T-cell (primary cell): ENCODE results near the gene B2M. TPM values are rescaled to one million over a fixed set of nuclear protein-coding genes. Genes with fewer than 3 reads are reported as not detected.
"Not testable (repeated sequence)": the region's sequence is repeated elsewhere in the genome, so short reads cannot be mapped to it uniquely, and the experiment has no call there.

Experiments used
- ATAC-seq, 4 experiments: fragments of 200-7000 bp in 3 of 4; fragments of 150-1000 bp in 1 of 4; cut with Tn5 transposase; replicated peaks in 1 of 4; 1 replicate in 3 of 4; 2 replicates in 1 of 4; pipeline ENCODE4 v1.10.0; 2021; ENCODE audit warnings: moderate library complexity in 3 of 4, mild to moderate bottlenecking in 2 of 4, moderate number of reproducible peaks in 1 of 4
- CTCF ChIA-PET, 2 donors: fragments of 300-600 bp; sonication (Branson Sonifier 250); formaldehyde crosslinking; loops; one replicate each; lab custom pipeline; 2022; ENCODE audit warnings: antibody characterized with exemption in 2 of 2; lab: Charles Lee
- POLR2A ChIA-PET, 2 donors: fragments of 300-600 bp; sonication (Branson Sonifier 250); formaldehyde crosslinking; loops; one replicate each; lab custom pipeline; 2022; ENCODE audit warnings: antibody characterized with exemption in 2 of 2; lab: Charles Lee
- DNase-seq, 35 experiments: peaks; one replicate each; pipeline versions ENCODE4 v3.0.0 to v3.0.0-alpha.2; 2013 to 2023
- H3K27ac ChIP-seq: one replicate; pipeline ENCODE4 v1.5.1; 2013; ENCODE audit warnings: low read length
- H3K27me3 ChIP-seq, 2 experiments: replicated peaks in 1 of 2; 1 replicate in 1 of 2; 2 replicates in 1 of 2; pipeline versions ENCODE4 v1.6.1 to v1.7.0; 2013; ENCODE audit warnings: low read length in 1 of 2, mixed read lengths in 1 of 2; ENCODE audit not compliant: control insufficient read depth in 2 of 2, insufficient read depth in 2 of 2; ENCODE audit errors: extremely low read depth in 1 of 2
- H3K36me3 ChIP-seq, 2 donors: 1 replicate in 1 of 2; 2 replicates in 1 of 2; pipeline versions ENCODE4 v1.6.1 to v1.7.0; 2013; ENCODE audit warnings: low read length in 1 of 2; ENCODE audit not compliant: control insufficient read depth in 2 of 2, insufficient read depth in 1 of 2; ENCODE audit errors: extremely low read depth in 1 of 2
- H3K4me1 ChIP-seq, 2 experiments: 1 replicate in 1 of 2; 2 replicates in 1 of 2; pipeline versions ENCODE4 v1.6.1 to v1.7.0; 2013; ENCODE audit warnings: low read length in 2 of 2, mixed read lengths in 1 of 2; ENCODE audit not compliant: insufficient read depth in 2 of 2, control insufficient read depth in 1 of 2; ENCODE audit errors: extremely low read depth in 1 of 2
- H3K4me3 ChIP-seq, 2 donors: 1 replicate in 1 of 2; 2 replicates in 1 of 2; pipeline versions ENCODE4 v1.5.1 to v1.7.0; 2013; ENCODE audit warnings: mild to moderate bottlenecking in 2 of 2, low read length in 1 of 2, moderate library complexity in 1 of 2; ENCODE audit not compliant: control insufficient read depth in 1 of 2; ENCODE audit errors: extremely low read depth in 1 of 2
- H3K9me3 ChIP-seq: 2 replicates; pipeline ENCODE4 v1.7.0; 2013
- H3K27ac Mint-ChIP-seq, 2 donors: one replicate each; pipeline ENCODE4 v1.8.0; 2020 to 2021; ENCODE audit warnings: mild to moderate bottlenecking in 2 of 2, mixed read lengths in 2 of 2
- H3K27me3 Mint-ChIP-seq, 2 donors: one replicate each; pipeline ENCODE4 v1.8.0; 2021 to 2022; ENCODE audit warnings: mixed read lengths in 2 of 2
- H3K36me3 Mint-ChIP-seq: one replicate; pipeline ENCODE4 v1.8.0; 2021; ENCODE audit warnings: mixed read lengths
- H3K4me1 Mint-ChIP-seq, 3 donors: one replicate each; pipeline ENCODE4 v1.8.0; 2020 to 2022; ENCODE audit warnings: mixed read lengths in 3 of 3, mild to moderate bottlenecking in 1 of 3
- H3K4me3 Mint-ChIP-seq, 3 donors: one replicate each; pipeline ENCODE4 v1.8.0; 2020 to 2022; ENCODE audit warnings: mild to moderate bottlenecking in 3 of 3, mixed read lengths in 3 of 3, moderate library complexity in 3 of 3
- H3K9me3 Mint-ChIP-seq, 3 donors: one replicate each; pipeline ENCODE4 v1.8.0; 2020 to 2022; ENCODE audit warnings: mixed read lengths in 3 of 3
- WGBS: methylation state at CpG from one replicate; pipeline ENCODE4 v1.1.5; 2013; ENCODE audit warnings: missing lambda C conversion rate; ENCODE audit not compliant: insufficient coverage; 5-methylcytosine and 5-hydroxymethylcytosine counted together
- total RNA-seq, 35 experiments: library from RNA in 6 of 35; stranded (reverse) in 6 of 35; fragments of 120-200 nt in 1 of 35; gene quantifications; one replicate each; pipeline versions ENCODE4 v1.2.1 to v1.2.4 and lab custom pipeline; 2013 to 2026

The B2M gene
- total RNA-seq, 5 donors from 2014 or later (not counting 1 experiment from before 2014, with no cell fraction given) = 5,457 to 6,662 (median 6,121) TPM

- H3K27me3 ChIP-seq, H3K27me3 Mint-ChIP-seq, H3K36me3 ChIP-seq, H3K9me3 ChIP-seq, H3K4me3 Mint-ChIP-seq, H3K4me3 ChIP-seq: not testable (repeated sequence)
- CTCF ChIA-PET = interaction anchor here in 1 of 2 donors (0.6 to 1.2 kb wide), 7 partner anchors 13 to 266 kb away, joined by 3 to 10 read pairs (median 4); partner anchors contain the start of gene SPG11
- ATAC-seq (peak; percentile 50 to 93 (median 75)), DNase-seq (peak in 5 of 35 experiments; percentile 14 to 50 (median 36))
- Mint-ChIP-seq H3K36me3 (peaks cover 32% of the 10 kb centered on the region), H3K4me1 (peaks cover 39 to 64% (median 60%) of the 10 kb centered on the region in 3 donors), H3K9me3 (peaks cover 14 to 32% (median 14%) of the 10 kb centered on the region in 3 donors), H3K27ac (peak overlapping the region; percentile 78 to 82)
- POLR2A ChIA-PET = interaction anchor here (0.6 to 1.4 kb wide), 7 partner anchors 13 to 201 kb away, joined by 3 to 8 read pairs (median 5); partner anchors contain the start of gene PATL2 (in 1 of the 2)
- peak overlapping the region; percentile 35 for H3K27ac ChIP-seq
- peaks cover 4 to 10% of the 10 kb centered on the region in 2 experiments for H3K4me1 ChIP-seq
- no CpG with 5 or more reads among the region's 1 CpG for WGBS
These were observed 21.1 kb upstream of the B2M start for GRCh38 chr15:44690245-44690644.

- WGBS = no CpG with 5 or more reads among the region's 1 CpG
- no peak overlapping the region for H3K4me3 ChIP-seq
- no peak overlapping the region for H3K27ac ChIP-seq
- no peaks in the 10 kb centered on the region for H3K9me3 ChIP-seq
- H3K27me3 ChIP-seq = no peaks in the 10 kb centered on the region
- POLR2A ChIA-PET = interaction anchor here in 1 of 2 donors (0.6 to 0.7 kb wide), 3 partner anchors 23 to 420 kb away, joined by 3 to 4 read pairs (median 3); no protein-coding TSS in a partner anchor
- Mint-ChIP-seq H3K27ac (peak overlapping the region; percentile 61 to 78), H3K4me3 (no peak overlapping the region), H3K27me3 (no peaks in the 10 kb centered on the region), H3K36me3 (peaks cover 14% of the 10 kb centered on the region), H3K4me1 (peaks cover 34 to 58% (median 51%) of the 10 kb centered on the region in 3 donors), H3K9me3 (peaks cover 1 to 12% (median 2%) of the 10 kb centered on the region in 3 donors)
- H3K36me3 ChIP-seq = peaks cover 0 to 1% of the 10 kb centered on the region in 2 donors
- DNase-seq (no peak), ATAC-seq (no peak)
- CTCF ChIA-PET = interaction anchor here (0.5 to 1.6 kb wide), 6 partner anchors 13 to 146 kb away, joined by 3 to 4 read pairs (median 3); no protein-coding TSS in a partner anchor
- H3K4me1 ChIP-seq = peaks cover 4 to 8% of the 10 kb centered on the region in 2 experiments
These were observed 18.7 kb upstream of the B2M start for GRCh38 chr15:44692659-44693058.

- ChIA-PET CTCF (interaction anchor here (0.6 to 0.8 kb wide), 2 partner anchors 31 to 954 kb away, joined by 3 to 4 read pairs; partner anchors contain the start of gene SPG11 (in 1 of the 2)), POLR2A (no interaction called here)
- Histone ChIP-seq H3K27me3 (no peaks in the 10 kb centered on the region), H3K4me1 (peaks cover 4 to 8% of the 10 kb centered on the region in 2 experiments), H3K27ac (no peak overlapping the region), H3K36me3 (no peaks in the 10 kb centered on the region), H3K9me3 (no peaks in the 10 kb centered on the region), H3K4me3 (no peak overlapping the region)
- DNase-seq (no peak), ATAC-seq (no peak)
- Mint-ChIP-seq H3K27ac (peak overlapping the region; percentile 81 to 90), H3K36me3 (peaks cover under 1% of the 10 kb centered on the region), H3K9me3 (peaks cover under 1 to 10% (median 4%) of the 10 kb centered on the region in 3 donors), H3K27me3 (no peaks in the 10 kb centered on the region), H3K4me3 (no peak overlapping the region), H3K4me1 (peaks cover 28 to 47% (median 38%) of the 10 kb centered on the region in 3 donors)
- WGBS = 100% methylated on average over 2 of the region's 4 CpGs
These were observed 16.9 kb upstream of the B2M start for GRCh38 chr15:44694416-44694815.

GRCh38 chr15:44695294-44695693, 16.0 kb upstream of the B2M start:
- Histone ChIP-seq H3K9me3 (no peaks in the 10 kb centered on the region), H3K4me1 (peaks cover 2 to 4% of the 10 kb centered on the region in 2 experiments), H3K27ac (no peak overlapping the region), H3K27me3 (no peaks in the 10 kb centered on the region), H3K36me3 (no peaks in the 10 kb centered on the region), H3K4me3 (no peak overlapping the region)
- peaks cover 28 to 41% (median 34%) of the 10 kb centered on the region in 3 donors for H3K4me1 Mint-ChIP-seq
- H3K27ac Mint-ChIP-seq = peak overlapping the region; percentile 46 to 55
- no peaks in the 10 kb centered on the region for H3K36me3 Mint-ChIP-seq
- CTCF ChIA-PET = interaction anchor here in 1 of 2 donors (0.6 kb wide), 1 partner anchor 76 kb away, joined by 3 read pairs; no protein-coding TSS in a partner anchor
- POLR2A ChIA-PET = no interaction called here
- H3K27me3 Mint-ChIP-seq = no peaks in the 10 kb centered on the region
- WGBS = 93% methylated on average over 2 of the region's 3 CpGs
- peaks cover 4 to 16% (median 6%) of the 10 kb centered on the region in 3 donors for H3K9me3 Mint-ChIP-seq
- no peak for ATAC-seq
- H3K4me3 Mint-ChIP-seq = no peak overlapping the region
- DNase-seq = no peak

GRCh38 chr15:44697014-44697413, 14.3 kb upstream of the B2M start:
- Histone ChIP-seq H3K9me3 (no peaks in the 10 kb centered on the region), H3K27me3 (no peaks in the 10 kb centered on the region), H3K27ac (no peak overlapping the region), H3K4me3 (no peak overlapping the region), H3K36me3 (no peaks in the 10 kb centered on the region), H3K4me1 (no peaks in the 10 kb centered on the region)
- Mint-ChIP-seq H3K9me3 (peaks cover 9 to 27% (median 10%) of the 10 kb centered on the region in 3 donors), H3K27me3 (no peaks in the 10 kb centered on the region), H3K36me3 (peaks cover 5% of the 10 kb centered on the region), H3K4me3 (no peak overlapping the region), H3K27ac (peak overlapping the region; percentile 46 to 85), H3K4me1 (peaks cover 28 to 34% (median 29%) of the 10 kb centered on the region in 3 donors)
- CTCF ChIA-PET = no interaction called here
- POLR2A ChIA-PET = interaction anchor here in 1 of 2 donors (0.6 kb wide), 1 partner anchor 69 kb away, joined by 3 read pairs; no protein-coding TSS in a partner anchor
- no peak for DNase-seq
- no peak for ATAC-seq

- no peak for ATAC-seq
- DNase-seq = no peak
- Histone ChIP-seq H3K27ac (no peak overlapping the region), H3K4me1 (no peaks in the 10 kb centered on the region), H3K36me3 (no peaks in the 10 kb centered on the region), H3K9me3 (peaks cover 3% of the 10 kb centered on the region), H3K4me3 (no peak overlapping the region), H3K27me3 (no peaks in the 10 kb centered on the region)
- peaks cover 9% of the 10 kb centered on the region for H3K36me3 Mint-ChIP-seq
- peaks cover 9 to 38% (median 11%) of the 10 kb centered on the region in 3 donors for H3K9me3 Mint-ChIP-seq
- no peak overlapping the region for H3K4me3 Mint-ChIP-seq
- CTCF ChIA-PET = interaction anchor here in 1 of 2 donors (0.9 kb wide), 1 partner anchor 35 kb away, joined by 3 read pairs; the partner anchor contains the start of gene SPG11
- WGBS = no CpG with 5 or more reads among the region's 2 CpGs
- H3K4me1 Mint-ChIP-seq = peaks cover 21 to 36% (median 28%) of the 10 kb centered on the region in 3 donors
- H3K27ac Mint-ChIP-seq = peak overlapping the region in 1 of 2 donors; percentile 13
- POLR2A ChIA-PET = interaction anchor here in 1 of 2 donors (0.6 to 1.6 kb wide), 3 partner anchors 8 to 24 kb away, joined by 3 to 5 read pairs (median 4); no protein-coding TSS in a partner anchor
- no peaks in the 10 kb centered on the region for H3K27me3 Mint-ChIP-seq
These were observed 12.7 kb upstream of the B2M start for GRCh38 chr15:44698641-44699040.
